Measurements from ENCODE around the gene PARG. TPM values are rescaled to one million over a fixed set of nuclear protein-coding genes. Genes with fewer than 3 reads are reported as not detected.
"Not testable (repeated sequence)": the region's sequence is repeated elsewhere in the genome, so short reads cannot be mapped to it uniquely, and the experiment has no call there.

The PARG gene
- total RNA-seq, 1 experiment from 2014 or later: 32.1 TPM

- not testable (repeated sequence) for H3K27me3 ChIP-seq (ENCODE audit: control insufficient read depth, insufficient read depth, low read length); H3K36me3 ChIP-seq (replicated peaks; ENCODE audit: control insufficient read depth, insufficient read depth, low read length); DNase-seq; H3K4me3 ChIP-seq (ENCODE audit: insufficient read depth, low read depth, low read length)
Observed at GRCh38 chr10:49931276-49931675, 10.6 kb downstream of the PARG start.

- not testable (repeated sequence) for H3K4me3 ChIP-seq (ENCODE audit: insufficient read depth, low read depth, low read length); H3K36me3 ChIP-seq (replicated peaks; ENCODE audit: control insufficient read depth, insufficient read depth, low read length); DNase-seq; H3K27me3 ChIP-seq (ENCODE audit: control insufficient read depth, insufficient read depth, low read length)
Observed at GRCh38 chr10:49923572-49923971, 18.3 kb downstream of the PARG start.

DNA sequence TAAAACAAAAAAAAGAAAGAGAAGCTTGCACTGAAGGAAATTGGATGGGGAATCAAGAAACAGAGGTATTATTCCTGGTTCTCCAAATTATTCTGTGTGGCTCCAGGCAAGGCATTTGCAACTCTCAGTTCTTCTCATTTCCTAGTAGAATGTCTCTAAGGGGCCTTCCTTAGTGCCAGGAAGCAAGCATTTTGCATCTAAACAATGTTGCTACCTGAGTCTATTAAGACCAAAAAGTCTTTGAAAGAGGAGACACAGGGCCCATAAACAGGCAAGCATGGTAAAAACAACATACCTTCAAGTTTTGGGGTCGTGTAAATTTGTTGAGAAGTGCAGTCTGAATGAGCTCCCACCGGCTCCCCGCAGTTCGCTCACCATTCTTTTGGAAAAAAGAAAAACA lies 19.8 kb downstream of the PARG start:
- not testable (repeated sequence) for DNase-seq; H3K4me3 ChIP-seq (ENCODE audit: insufficient read depth, low read depth, low read length); H3K27me3 ChIP-seq (ENCODE audit: control insufficient read depth, insufficient read depth, low read length); H3K36me3 ChIP-seq (replicated peaks; ENCODE audit: control insufficient read depth, insufficient read depth, low read length)

DNA sequence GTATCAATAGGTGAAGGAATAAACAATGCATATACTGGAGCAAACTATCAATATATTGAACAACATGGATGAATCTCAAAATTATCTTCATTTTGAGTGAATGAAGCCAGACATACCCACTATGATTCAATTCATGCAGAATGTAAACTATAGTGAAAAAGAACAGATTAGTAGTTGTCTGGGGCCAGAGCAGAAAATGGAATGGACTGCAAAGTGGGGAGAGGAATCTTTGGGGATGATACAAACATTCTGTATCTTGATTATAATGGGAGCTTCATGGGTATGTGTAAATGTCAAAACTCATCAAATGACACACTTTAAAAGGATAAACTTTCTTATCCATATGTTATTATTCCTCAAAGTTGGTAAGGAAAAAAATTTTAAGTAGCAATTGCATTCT lies 23.9 kb downstream of the PARG start:
- H3K27me3 ChIP-seq (ENCODE audit: control insufficient read depth, insufficient read depth, low read length); H3K36me3 ChIP-seq (replicated peaks; ENCODE audit: control insufficient read depth, insufficient read depth, low read length); DNase-seq; H3K4me3 ChIP-seq (ENCODE audit: insufficient read depth, low read depth, low read length): not testable (repeated sequence)

GRCh38 chr10:49916451-49916850 lies 25.4 kb downstream of the PARG start:
- not testable (repeated sequence) for H3K27me3 ChIP-seq (ENCODE audit: control insufficient read depth, insufficient read depth, low read length); DNase-seq; H3K36me3 ChIP-seq (replicated peaks; ENCODE audit: control insufficient read depth, insufficient read depth, low read length); H3K4me3 ChIP-seq (ENCODE audit: insufficient read depth, low read depth, low read length)

DNA sequence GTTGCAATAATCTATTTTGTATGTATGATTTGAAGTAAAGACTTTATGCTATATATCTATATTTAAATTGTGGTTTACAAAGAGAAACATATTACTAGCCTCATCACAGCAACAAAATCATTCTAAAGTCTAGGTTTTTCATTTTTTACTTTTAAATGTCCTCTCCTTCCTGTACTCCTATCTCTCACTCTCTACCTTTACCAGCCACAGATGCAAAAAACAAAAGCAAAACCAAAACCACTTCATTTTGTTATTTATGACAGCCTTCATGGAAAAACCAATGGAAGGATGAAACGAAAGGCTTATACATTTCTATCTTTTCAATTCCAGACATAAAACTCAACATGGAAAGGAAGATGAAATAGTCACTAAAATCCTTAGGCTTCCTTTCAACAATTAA lies 31.5 kb downstream of the PARG start:
- H3K36me3 ChIP-seq (replicated peaks; ENCODE audit: control insufficient read depth, insufficient read depth, low read length); DNase-seq; H3K4me3 ChIP-seq (ENCODE audit: insufficient read depth, low read depth, low read length); H3K27me3 ChIP-seq (ENCODE audit: control insufficient read depth, insufficient read depth, low read length): not testable (repeated sequence)

GRCh38 chr10:49908290-49909080 lies 33.3 kb downstream of the PARG start:
- H3K36me3 ChIP-seq (replicated peaks; ENCODE audit: control insufficient read depth, insufficient read depth, low read length); H3K27me3 ChIP-seq (ENCODE audit: control insufficient read depth, insufficient read depth, low read length); H3K4me3 ChIP-seq (ENCODE audit: insufficient read depth, low read depth, low read length); DNase-seq: not testable (repeated sequence)

- DNase-seq; H3K4me3 ChIP-seq (ENCODE audit: insufficient read depth, low read depth, low read length); H3K36me3 ChIP-seq (replicated peaks; ENCODE audit: control insufficient read depth, insufficient read depth, low read length); H3K27me3 ChIP-seq (ENCODE audit: control insufficient read depth, insufficient read depth, low read length): not testable (repeated sequence)
Observed at GRCh38 chr10:49903829-49904228, 38.0 kb downstream of the PARG start.

- not testable (repeated sequence) for H3K4me3 ChIP-seq (ENCODE audit: insufficient read depth, low read depth, low read length); H3K27me3 ChIP-seq (ENCODE audit: control insufficient read depth, insufficient read depth, low read length); H3K36me3 ChIP-seq (replicated peaks; ENCODE audit: control insufficient read depth, insufficient read depth, low read length); DNase-seq
Observed at GRCh38 chr10:49900406-49900805, 41.4 kb downstream of the PARG start.

- not testable (repeated sequence) for H3K36me3 ChIP-seq (replicated peaks; ENCODE audit: control insufficient read depth, insufficient read depth, low read length); DNase-seq; H3K27me3 ChIP-seq (ENCODE audit: control insufficient read depth, insufficient read depth, low read length); H3K4me3 ChIP-seq (ENCODE audit: insufficient read depth, low read depth, low read length)
Observed at GRCh38 chr10:49899999-49900398, 41.8 kb downstream of the PARG start.

DNA sequence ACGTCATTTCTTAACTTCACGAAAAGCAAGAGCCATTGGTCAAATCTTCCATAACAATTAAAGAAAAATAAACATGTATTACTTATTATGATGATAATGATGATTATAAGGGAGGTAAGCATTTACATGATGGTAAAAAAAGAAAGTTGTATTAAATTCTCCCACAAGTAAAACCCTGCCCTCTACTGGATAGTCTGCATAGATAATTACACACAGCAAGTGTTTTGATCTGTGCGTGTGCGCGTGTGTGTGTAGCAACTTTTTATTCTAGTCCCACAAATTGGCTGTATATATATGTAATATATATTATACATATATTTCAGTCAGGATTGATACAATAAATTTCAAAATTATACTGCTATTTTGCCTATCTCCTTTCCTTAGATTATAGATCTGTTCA lies 51.8 kb downstream of the PARG start:
- not testable (repeated sequence) for DNase-seq; H3K36me3 ChIP-seq (replicated peaks; ENCODE audit: control insufficient read depth, insufficient read depth, low read length); H3K4me3 ChIP-seq (ENCODE audit: insufficient read depth, low read depth, low read length); H3K27me3 ChIP-seq (ENCODE audit: control insufficient read depth, insufficient read depth, low read length)

DNA sequence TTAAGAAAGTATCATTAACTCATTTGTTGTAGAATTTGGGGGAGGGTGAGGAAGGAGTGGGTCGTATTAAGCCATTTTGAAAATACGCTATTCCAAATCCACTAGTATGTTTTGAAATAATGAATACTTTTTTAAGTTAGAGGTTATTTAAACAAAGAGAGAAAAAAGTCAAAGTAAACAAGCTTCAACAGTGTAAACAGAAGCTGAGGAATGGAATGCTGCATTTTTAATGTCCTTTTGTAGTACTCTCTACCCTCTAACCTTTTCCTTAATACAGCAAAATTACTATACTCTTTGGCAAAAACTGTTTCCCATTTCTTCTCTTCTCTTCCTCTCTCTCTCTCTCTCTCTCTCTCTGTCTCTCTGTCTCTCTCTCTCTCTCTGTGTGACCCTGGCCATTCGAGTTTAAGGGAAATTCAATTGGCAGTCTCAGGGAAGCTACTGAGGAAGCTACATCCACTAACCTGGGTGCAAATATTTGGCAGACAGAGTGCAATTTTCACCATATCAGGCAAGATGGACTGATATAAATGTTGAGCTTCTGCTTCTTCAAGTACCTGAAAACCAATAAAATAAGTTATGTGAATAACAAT lies 57.0 kb downstream of the PARG start:
- H3K4me3 ChIP-seq (ENCODE audit: insufficient read depth, low read depth, low read length); H3K27me3 ChIP-seq (ENCODE audit: control insufficient read depth, insufficient read depth, low read length); H3K36me3 ChIP-seq (replicated peaks; ENCODE audit: control insufficient read depth, insufficient read depth, low read length); DNase-seq: not testable (repeated sequence)

DNA sequence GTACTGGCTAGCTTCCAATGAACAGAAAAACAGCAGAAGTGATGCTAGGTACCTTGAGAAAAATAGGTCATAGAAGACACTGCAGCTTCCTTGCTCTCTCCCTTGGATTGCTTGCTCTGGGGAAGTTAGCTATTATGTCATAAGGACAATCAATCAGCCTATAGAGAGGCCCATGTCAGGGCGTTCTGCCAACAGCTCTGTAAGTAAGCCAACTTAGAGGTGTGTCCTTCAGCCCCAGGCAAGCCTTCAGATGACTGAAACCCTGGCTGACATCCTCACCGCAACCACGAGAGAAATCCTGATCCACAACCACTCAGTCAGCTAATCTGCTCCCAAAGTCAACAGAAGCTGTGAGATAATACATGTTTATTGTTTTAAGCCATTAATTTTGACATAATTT lies 58.0 kb downstream of the PARG start:
- not testable (repeated sequence) for H3K27me3 ChIP-seq (ENCODE audit: control insufficient read depth, insufficient read depth, low read length); H3K36me3 ChIP-seq (replicated peaks; ENCODE audit: control insufficient read depth, insufficient read depth, low read length); DNase-seq; H3K4me3 ChIP-seq (ENCODE audit: insufficient read depth, low read depth, low read length)

- H3K27me3 ChIP-seq (ENCODE audit: control insufficient read depth, insufficient read depth, low read length); H3K36me3 ChIP-seq (replicated peaks; ENCODE audit: control insufficient read depth, insufficient read depth, low read length); H3K4me3 ChIP-seq (ENCODE audit: insufficient read depth, low read depth, low read length): not testable (repeated sequence)
- DNase-seq: peak; percentile 2
Observed at GRCh38 chr10:49882327-49882726, 59.5 kb downstream of the PARG start.

GRCh38 chr10:49872740-49873139 lies 69.1 kb downstream of the PARG start:
- not testable (repeated sequence) for H3K36me3 ChIP-seq (replicated peaks; ENCODE audit: control insufficient read depth, insufficient read depth, low read length); H3K4me3 ChIP-seq (ENCODE audit: insufficient read depth, low read depth, low read length); DNase-seq; H3K27me3 ChIP-seq (ENCODE audit: control insufficient read depth, insufficient read depth, low read length)

All from H7 (cell line).